Activated naive CD8-positive, alpha-beta T cell treated with anti-CD3 and anti-CD28 coated beads for 36 hours (primary cell): ENCODE measurements around the gene TRH. TPM values are rescaled to one million over a fixed set of nuclear protein-coding genes. Genes with fewer than 3 reads are reported as not detected.

Experiments
- DNase-seq: peaks from one replicate; pipeline ENCODE4 v3.0.0; 2021
- H3K27ac Mint-ChIP-seq: one replicate; pipeline ENCODE4 v1.8.0; 2022; ENCODE audit warnings: mild to moderate bottlenecking, moderate library complexity, mixed read lengths
- H3K27me3 Mint-ChIP-seq: one replicate; pipeline ENCODE4 v1.8.0; 2022; ENCODE audit warnings: mild to moderate bottlenecking, mixed read lengths
- H3K36me3 Mint-ChIP-seq: one replicate; pipeline ENCODE4 v1.8.0; 2021; ENCODE audit warnings: mild to moderate bottlenecking, mixed read lengths
- H3K4me1 Mint-ChIP-seq: one replicate; pipeline ENCODE4 v1.8.0; 2021; ENCODE audit warnings: mixed read lengths
- H3K4me3 Mint-ChIP-seq: one replicate; pipeline ENCODE4 v1.8.0; 2022; ENCODE audit warnings: mild to moderate bottlenecking, moderate library complexity, mixed read lengths
- H3K9me3 Mint-ChIP-seq: one replicate; pipeline ENCODE4 v1.8.0; 2022; ENCODE audit warnings: mixed read lengths
- total RNA-seq, 2 experiments: library from RNA; stranded (reverse); gene quantifications; one replicate each; pipeline ENCODE4 v1.2.3, GENCODE V29; 2021

The TRH gene
- total RNA-seq, 2 experiments from 2014 or later = not detected

DNA sequence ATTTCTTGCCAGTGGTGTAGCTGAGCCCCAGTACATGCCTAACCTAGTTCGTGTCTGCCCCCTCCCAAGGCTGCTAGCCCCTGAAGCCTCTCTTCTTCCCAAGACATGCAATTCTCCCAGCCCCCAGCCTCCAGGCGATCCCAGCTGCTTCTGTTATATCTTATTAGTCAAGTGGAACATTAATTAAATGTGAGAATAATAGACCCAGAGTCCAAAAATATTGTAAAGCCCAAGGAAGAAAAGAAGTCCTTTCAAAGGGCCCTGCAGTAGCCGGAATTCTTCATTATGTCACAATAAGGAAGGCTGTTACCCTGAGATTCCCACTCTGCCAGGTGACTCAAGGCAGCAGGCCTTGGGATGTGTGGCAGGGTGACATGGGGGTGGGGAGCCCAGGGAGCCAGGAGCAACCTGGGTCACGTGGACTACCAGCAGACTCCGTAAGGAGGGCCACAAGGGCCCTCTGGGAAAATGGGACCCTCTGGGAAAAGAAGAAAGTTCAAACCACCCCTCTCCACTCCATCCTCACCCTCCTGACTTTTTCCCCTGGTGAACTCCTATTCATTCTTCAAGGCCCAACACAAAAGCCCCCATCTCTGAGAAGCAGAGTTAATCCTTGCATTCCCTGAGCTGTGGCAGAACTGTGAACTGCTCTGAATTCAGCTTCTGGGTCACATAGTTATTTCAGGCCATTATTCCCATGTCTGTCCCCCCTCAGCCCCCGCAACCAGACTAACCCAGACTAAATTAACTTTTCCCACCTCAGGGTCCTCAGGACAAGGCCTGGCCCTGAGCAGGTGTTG is 21.8 kb upstream of the TRH start:
- Mint-ChIP-seq H3K4me3 (no peak overlapping the region), H3K9me3 (no peaks in the 10 kb centered on the region), H3K27ac (no peak overlapping the region), H3K27me3 (peaks cover 3% of the 10 kb centered on the region), H3K4me1 (no peaks in the 10 kb centered on the region), H3K36me3 (no peaks in the 10 kb centered on the region)
- DNase-seq = no peak

DNA sequence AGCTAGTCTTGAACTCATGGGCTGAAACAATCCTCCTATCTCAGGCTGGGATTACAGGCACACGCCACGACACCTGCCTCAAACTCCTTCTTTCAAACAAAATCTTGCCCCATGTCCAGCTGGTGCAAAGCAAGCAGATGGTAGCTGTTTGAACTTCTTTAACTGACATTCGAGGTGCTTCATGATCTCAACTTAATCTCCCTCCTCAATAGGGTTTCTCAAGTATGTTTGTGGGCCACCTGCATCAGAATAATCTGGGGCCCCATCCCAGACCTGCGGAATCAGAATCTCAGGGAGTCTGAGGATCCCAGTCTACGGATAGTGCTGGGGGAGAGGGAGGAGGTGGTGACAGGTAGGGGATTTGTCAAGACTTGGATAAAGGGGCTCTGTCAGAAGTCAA is 20.9 kb upstream of the TRH start:
- no peaks in the 10 kb centered on the region for H3K4me1 Mint-ChIP-seq
- no peak for DNase-seq
- no peaks in the 10 kb centered on the region for H3K36me3 Mint-ChIP-seq
- H3K9me3 Mint-ChIP-seq = no peaks in the 10 kb centered on the region
- no peak overlapping the region for H3K27ac Mint-ChIP-seq
- H3K4me3 Mint-ChIP-seq = no peak overlapping the region
- H3K27me3 Mint-ChIP-seq = peaks cover 3% of the 10 kb centered on the region

DNA sequence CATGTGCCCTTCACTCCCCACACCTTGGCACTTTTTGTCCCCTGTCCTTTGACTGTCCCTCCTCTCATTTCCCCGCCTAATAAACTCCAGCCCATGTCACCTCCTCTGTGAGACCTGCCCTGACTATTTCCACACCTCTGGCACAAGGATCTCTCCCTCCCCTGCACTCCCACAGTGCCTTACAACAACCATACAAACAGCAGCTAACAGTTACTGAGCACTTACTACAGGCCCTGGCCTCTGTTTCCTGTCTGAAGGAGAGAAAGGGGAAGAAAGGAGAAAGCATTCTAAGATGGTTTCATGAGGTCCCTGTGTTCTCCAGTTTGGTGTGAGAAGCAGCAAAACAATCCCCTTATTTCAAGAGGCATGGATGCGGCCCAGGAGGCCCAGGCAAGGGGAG is 20.0 kb upstream of the TRH start:
- no peak for DNase-seq
- Mint-ChIP-seq H3K4me3 (no peak overlapping the region), H3K36me3 (no peaks in the 10 kb centered on the region), H3K9me3 (no peaks in the 10 kb centered on the region), H3K27me3 (peaks cover 3% of the 10 kb centered on the region), H3K4me1 (no peaks in the 10 kb centered on the region), H3K27ac (no peak overlapping the region)

DNA sequence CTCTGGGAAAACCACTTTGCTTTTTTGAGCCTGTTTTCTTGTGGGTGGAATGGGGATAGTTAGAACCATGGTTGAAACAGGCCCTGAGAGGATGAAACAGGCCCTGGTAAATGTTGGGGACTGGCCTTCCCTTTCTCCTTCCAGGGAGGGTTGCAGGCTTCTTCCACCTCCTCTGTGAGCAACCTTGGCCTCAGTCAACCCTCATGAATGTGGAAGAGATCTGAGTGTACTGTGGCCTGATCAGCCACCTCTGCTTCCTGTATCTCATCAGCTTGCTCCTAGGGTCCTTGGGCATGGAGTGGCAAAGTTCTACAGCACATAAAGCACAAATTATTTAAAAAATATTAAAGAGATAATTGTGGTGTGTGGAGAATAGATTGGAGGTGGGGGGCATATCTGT is 17.6 kb upstream of the TRH start:
- no peak for DNase-seq
- no peak overlapping the region for H3K27ac Mint-ChIP-seq
- no peaks in the 10 kb centered on the region for H3K4me1 Mint-ChIP-seq

DNA sequence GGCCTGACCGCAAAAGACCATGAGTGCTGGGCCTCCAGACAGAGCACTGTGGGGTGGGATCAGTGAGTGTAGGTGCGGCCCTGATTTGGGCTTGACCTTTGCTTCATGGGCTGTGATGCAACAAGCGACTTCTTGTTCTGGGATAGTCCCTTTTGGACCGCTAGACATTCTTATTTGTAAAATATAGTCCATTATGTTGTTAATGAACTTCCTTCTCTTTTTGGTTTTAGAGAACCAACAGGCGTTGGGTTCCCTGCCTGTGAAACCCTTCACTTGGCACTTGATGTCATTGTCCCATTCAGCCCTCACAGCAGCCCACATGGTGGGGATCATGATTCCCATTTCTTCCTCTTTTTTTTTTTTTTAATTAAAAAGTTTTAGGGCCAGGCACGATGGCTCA is 15.8 kb upstream of the TRH start:
- Mint-ChIP-seq H3K4me1 (no peaks in the 10 kb centered on the region), H3K27ac (no peak overlapping the region), H3K9me3 (no peaks in the 10 kb centered on the region), H3K27me3 (peaks cover 3% of the 10 kb centered on the region), H3K4me3 (no peak overlapping the region), H3K36me3 (no peaks in the 10 kb centered on the region)
- no peak for DNase-seq

More for the DNA sequence above, 17.6 kb upstream of the TRH start:
- no peaks in the 10 kb centered on the region for H3K36me3 Mint-ChIP-seq
- H3K27me3 Mint-ChIP-seq = peaks cover 3% of the 10 kb centered on the region
- H3K9me3 Mint-ChIP-seq = no peaks in the 10 kb centered on the region
- H3K4me3 Mint-ChIP-seq = no peak overlapping the region

DNA sequence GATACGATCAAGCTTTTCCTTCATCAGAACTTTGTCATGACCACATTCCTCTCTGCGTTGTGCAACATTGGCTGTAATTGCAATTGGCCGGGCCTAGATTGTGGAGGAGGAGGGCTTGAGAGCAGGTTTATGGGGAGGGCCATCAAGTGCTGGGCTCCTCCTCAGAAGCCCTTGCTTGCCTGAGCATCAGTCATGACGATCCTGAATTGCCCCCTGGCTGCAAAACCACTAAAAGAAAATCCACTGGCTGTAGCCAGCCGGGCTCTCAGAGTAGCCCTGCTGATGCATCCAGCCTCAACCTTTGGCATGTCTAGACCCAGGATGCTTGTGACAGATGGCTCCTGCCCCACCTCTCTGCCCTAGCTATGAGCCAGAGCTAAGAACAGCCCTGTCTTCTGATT is 13.4 kb upstream of the TRH start:
- H3K27me3 Mint-ChIP-seq = no peaks in the 10 kb centered on the region
- no peak overlapping the region for H3K27ac Mint-ChIP-seq
- H3K36me3 Mint-ChIP-seq = no peaks in the 10 kb centered on the region
- no peak for DNase-seq
- no peaks in the 10 kb centered on the region for H3K9me3 Mint-ChIP-seq
- H3K4me1 Mint-ChIP-seq = no peaks in the 10 kb centered on the region
- no peak overlapping the region for H3K4me3 Mint-ChIP-seq

DNA sequence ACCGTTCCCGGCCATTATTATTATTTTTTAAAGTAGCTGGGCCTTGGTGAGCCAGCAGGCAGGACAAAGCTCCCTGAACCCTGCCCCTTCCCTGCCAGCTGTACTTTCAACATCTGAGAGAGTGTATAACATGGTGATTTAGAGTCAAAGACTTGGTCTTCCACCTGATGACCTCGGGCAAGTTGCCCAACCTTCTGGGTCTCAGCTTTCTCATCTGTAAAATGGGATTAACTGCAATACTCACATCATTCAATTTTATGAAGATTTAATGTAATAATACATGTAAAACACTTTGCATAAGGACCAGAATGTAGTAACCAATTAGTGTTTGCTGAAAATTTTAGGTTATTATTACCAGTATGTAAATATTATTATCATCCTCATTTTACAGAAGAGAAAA is 11.9 kb upstream of the TRH start:
- H3K9me3 Mint-ChIP-seq = no peaks in the 10 kb centered on the region
- no peak for DNase-seq
- H3K27ac Mint-ChIP-seq = no peak overlapping the region
- H3K4me3 Mint-ChIP-seq = no peak overlapping the region
- no peaks in the 10 kb centered on the region for H3K36me3 Mint-ChIP-seq
- no peaks in the 10 kb centered on the region for H3K27me3 Mint-ChIP-seq
- H3K4me1 Mint-ChIP-seq = no peaks in the 10 kb centered on the region

DNA sequence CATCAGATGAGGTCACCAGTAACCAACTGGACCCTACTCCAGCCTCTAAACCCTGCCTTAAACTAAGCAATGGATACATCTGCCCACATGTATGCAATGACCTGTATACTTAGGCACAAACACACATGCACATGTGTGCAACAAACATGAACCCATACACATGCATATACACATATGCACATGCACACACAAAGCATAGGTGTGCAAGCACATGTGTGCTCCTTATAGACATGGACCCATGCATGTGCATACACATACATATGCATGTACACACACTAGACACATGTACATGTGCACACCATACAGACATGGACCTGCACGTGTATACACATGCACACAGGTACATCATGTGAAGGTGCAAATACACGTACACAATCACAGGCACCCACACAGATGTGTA is 8.6 kb upstream of the TRH start:
- H3K9me3 Mint-ChIP-seq = no peaks in the 10 kb centered on the region
- no peaks in the 10 kb centered on the region for H3K4me1 Mint-ChIP-seq
- DNase-seq = no peak
- no peak overlapping the region for H3K27ac Mint-ChIP-seq
- no peaks in the 10 kb centered on the region for H3K27me3 Mint-ChIP-seq
- no peaks in the 10 kb centered on the region for H3K36me3 Mint-ChIP-seq
- no peak overlapping the region for H3K4me3 Mint-ChIP-seq

DNA sequence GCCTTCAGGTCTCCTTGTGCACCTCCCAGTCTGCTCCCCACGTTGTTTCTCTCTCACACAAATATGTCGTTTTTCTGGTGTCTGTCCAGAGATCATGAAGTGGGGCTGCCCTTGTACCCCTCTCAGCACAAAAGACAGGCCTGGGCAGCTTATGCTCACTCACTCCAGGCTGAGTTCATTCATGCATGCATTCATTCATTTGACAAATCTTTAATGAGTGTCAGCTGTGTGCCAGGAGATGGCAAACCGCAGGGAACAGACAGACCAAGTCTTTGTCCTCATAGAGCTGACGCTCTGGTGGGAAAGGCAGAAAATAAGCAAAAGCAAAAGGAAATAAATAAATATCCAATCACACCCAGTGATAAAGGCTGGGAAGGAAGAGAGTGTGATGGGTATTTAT is 7.6 kb upstream of the TRH start:
- H3K36me3 Mint-ChIP-seq = no peaks in the 10 kb centered on the region
- H3K9me3 Mint-ChIP-seq = no peaks in the 10 kb centered on the region
- no peak for DNase-seq
- H3K4me3 Mint-ChIP-seq = no peak overlapping the region
- H3K27me3 Mint-ChIP-seq = no peaks in the 10 kb centered on the region
- no peak overlapping the region for H3K27ac Mint-ChIP-seq
- no peaks in the 10 kb centered on the region for H3K4me1 Mint-ChIP-seq

DNA sequence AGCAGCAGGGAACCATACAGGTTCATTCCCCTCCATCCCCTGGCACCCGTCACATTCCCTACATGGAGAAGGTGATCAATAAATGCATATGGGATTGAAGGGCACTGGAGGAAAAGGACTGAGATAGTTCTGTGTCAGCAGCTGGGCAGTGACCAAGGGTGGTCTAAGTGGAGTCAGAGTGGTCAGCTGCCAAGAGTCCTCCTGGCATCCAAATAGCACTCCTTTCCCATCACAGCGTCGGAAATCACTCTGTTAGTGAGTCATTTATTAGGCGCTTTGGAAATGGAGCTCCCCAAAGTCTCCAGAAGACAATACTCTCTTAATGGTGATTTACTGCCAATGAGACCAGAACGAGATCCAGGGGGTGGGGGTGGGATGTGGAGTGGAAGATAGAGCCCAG is 6.8 kb upstream of the TRH start:
- DNase-seq = no peak
- Mint-ChIP-seq H3K27me3 (peaks cover 6% of the 10 kb centered on the region), H3K9me3 (no peaks in the 10 kb centered on the region), H3K4me3 (no peak overlapping the region), H3K4me1 (no peaks in the 10 kb centered on the region), H3K27ac (no peak overlapping the region), H3K36me3 (no peaks in the 10 kb centered on the region)

DNA sequence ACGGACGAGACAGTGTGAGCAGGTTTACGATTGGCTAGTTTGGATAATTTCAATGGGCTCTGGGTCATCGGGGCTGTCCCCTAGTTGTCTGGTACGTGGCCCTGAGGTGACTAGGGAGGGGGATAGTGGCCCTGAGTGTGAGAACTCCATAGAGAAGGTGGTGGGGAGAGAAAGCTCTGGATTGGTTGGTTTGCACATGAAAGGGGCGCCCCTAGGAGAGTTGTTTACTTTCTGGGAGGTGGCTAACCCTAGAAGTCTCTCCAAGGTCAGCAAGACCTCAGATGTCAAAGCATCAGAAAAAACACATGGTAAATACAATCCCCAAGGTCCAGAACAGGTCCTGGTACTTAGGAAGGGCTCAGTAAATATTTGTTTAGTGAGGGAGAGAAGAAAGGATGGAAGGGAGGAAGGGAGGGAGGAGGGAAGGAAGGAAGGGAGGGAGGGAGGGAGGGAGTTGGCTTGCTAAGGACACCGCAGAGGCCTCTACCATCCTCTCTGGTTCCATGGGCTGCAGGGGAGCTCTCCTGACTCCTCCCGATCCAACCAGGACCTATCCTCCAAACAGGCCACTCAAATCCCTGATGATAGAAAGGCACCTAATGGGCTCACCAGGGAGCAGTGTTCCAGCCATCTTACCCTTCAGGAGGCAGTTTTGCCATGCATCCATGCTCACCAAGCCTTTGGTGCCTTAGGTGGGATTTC is 3.0 kb upstream of the TRH start:
- Mint-ChIP-seq H3K4me1 (peaks cover 4% of the 10 kb centered on the region), H3K27ac (no peak overlapping the region), H3K36me3 (peaks cover 1% of the 10 kb centered on the region), H3K4me3 (no peak overlapping the region), H3K9me3 (no peaks in the 10 kb centered on the region), H3K27me3 (peaks cover 42% of the 10 kb centered on the region)
- DNase-seq = no peak

DNA sequence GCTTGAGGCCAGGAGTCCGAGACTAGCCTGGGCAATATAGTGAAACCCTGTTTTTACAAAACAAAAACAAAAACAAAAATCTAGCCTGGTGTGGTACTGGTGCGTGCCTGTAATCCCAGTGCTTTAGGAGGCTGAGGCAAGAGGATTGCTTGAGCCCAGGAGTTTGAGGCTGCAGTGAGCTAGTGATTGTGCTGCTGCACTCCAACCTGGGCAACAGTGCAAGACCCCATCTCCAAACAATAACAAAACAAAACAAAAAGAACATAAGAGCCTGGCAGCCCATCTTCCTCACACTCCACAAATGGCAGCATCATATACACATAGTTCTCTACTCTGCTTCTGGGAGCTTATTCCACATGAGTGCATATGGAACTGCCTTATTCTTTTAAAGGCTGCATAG is 2.2 kb upstream of the TRH start:
- Mint-ChIP-seq H3K4me1 (peaks cover 4% of the 10 kb centered on the region), H3K27me3 (peaks cover 46% of the 10 kb centered on the region), H3K9me3 (no peaks in the 10 kb centered on the region), H3K36me3 (peaks cover 1% of the 10 kb centered on the region), H3K4me3 (no peak overlapping the region), H3K27ac (no peak overlapping the region)
- DNase-seq = no peak

DNA sequence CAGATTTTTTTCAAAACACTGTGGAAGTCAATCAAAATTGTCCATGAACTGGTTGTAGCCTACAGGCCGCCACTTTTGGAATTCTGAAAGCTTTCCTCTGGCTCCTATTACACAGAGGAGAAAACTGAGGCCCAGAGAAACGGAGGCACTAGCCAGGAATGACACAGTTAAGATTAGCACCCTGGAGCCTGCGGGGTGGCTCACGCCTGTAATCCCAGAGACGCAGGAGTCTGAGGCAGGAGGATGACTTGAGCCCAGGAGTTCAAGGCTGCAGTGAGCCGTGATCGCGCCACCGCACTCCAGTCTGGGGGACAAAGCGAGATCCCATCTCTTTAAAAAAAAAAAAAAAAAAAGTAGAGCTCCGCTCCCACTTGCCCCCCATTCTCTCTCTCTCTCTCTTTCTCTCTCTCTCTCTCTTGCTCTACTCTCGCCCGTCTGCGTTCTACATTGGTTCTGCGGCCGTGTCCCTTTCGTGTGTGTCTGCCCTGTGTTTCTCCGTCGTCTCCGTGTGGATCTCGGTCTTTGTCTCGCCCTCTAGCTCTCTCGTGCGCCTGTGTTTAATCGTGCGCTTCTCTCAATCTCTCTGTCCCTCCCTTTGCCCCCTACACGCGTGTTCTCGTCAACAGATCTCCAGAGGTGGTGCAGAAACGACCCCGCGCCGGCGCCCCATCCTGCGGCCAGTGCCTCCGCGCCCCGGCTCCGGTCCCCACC is 512 bp upstream of the TRH start:
- Mint-ChIP-seq H3K9me3 (no peaks in the 10 kb centered on the region), H3K4me3 (no peak overlapping the region), H3K27me3 (peaks cover 53% of the 10 kb centered on the region), H3K27ac (no peak overlapping the region), H3K36me3 (peaks cover 1% of the 10 kb centered on the region), H3K4me1 (peaks cover 4% of the 10 kb centered on the region)
- no peak for DNase-seq

DNA sequence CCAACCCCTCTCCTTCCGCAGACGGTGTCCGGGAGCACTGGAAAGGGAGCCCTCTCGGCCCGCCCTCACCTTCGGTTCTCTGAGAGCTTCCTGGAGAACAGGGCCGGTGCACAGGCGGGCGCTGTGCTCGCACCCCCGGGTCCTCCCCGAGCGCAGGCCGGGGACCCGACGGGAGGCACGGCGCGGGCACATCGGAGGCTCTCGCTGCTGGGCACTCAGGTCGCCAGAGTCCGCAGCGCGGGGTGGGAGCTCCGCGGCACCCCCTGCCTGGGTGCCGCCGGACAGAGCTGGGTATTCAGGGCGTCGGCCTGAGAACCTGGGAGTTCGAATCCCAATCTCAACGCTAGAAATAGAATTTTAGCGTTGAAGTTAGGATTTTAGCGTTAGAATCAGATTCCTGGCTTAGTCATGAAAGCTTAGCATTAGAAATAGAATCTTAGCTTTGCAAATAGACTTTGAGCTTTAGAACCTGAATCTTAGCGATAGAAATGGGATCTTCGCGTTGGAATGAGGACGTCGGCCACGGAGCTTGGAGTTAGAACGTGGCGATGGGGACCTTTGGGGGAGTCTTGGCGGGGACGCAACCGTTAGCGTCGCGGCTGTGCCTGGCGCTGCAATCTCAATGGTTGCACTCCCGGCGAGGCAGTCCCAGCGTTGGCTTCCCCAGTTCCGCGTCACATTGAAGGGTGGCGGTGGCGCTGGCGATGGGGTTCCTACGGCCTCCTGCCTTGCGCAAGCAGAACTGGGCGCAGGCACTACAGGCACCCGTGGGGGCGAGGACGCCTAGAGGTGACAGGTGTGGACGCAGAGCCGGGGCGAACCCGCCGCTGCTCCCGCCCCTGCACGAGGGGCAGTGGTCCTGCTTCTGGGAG is 549 bp downstream of the TRH start:
- Mint-ChIP-seq H3K36me3 (peaks cover 1% of the 10 kb centered on the region), H3K4me3 (peak overlapping the region; percentile 60), H3K4me1 (peaks cover 4% of the 10 kb centered on the region), H3K27me3 (peaks cover 61% of the 10 kb centered on the region), H3K27ac (no peak overlapping the region), H3K9me3 (no peaks in the 10 kb centered on the region)
- peak; percentile 14 for DNase-seq

DNA sequence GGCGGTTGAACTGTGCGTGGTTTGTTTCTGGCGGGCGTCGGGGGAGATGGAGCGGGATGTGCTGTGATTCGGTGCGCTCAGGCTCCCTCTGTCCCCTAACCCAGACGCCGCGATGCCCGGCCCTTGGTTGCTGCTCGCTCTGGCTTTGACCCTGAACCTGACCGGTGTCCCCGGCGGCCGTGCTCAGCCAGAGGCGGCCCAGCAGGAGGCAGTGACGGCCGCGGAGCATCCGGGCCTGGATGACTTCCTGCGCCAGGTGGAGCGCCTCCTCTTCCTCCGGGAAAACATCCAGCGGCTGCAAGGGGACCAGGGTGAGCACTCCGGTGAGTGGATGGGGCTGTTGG is 1.2 kb downstream of the TRH start:
- Mint-ChIP-seq H3K27me3 (peaks cover 61% of the 10 kb centered on the region), H3K9me3 (no peaks in the 10 kb centered on the region), H3K4me3 (no peak overlapping the region), H3K27ac (no peak overlapping the region), H3K4me1 (peaks cover 4% of the 10 kb centered on the region), H3K36me3 (peaks cover 1% of the 10 kb centered on the region)
- DNase-seq = no peak
